Spleen (tissue), 11 donors: Measurements from ENCODE around the gene ADM. TPM values are rescaled to one million over a fixed set of nuclear protein-coding genes. Genes with fewer than 3 reads are reported as not detected.
A peak's percentile ranks its signal among the peaks of the same experiment; 100 is the strongest.

ENCODE experiments used
- DNase-seq: peaks from one replicate; pipeline ENCODE4 v3.0.0-alpha.2; 2020
- H3K27ac ChIP-seq, 8 donors: fragments of 200-600 bp; sonication (generic) in 7 of 8; 1 replicate in 4 of 8; 2 replicates in 4 of 8; pipeline versions ENCODE4 v1.5.0 to v1.8.0; 2016 to 2021; ENCODE audit warnings: inconsistent platforms in 4 of 8, mild to moderate bottlenecking in 4 of 8, moderate library complexity in 1 of 8
- H3K27me3 ChIP-seq, 7 donors: fragments of 200-600 bp; sonication (generic) in 6 of 7; replicated peaks in 1 of 7; 1 replicate in 4 of 7; 2 replicates in 3 of 7; pipeline versions ENCODE4 v1.5.0 to v1.8.0; 2016 to 2021; ENCODE audit warnings: inconsistent platforms in 3 of 7, mild to moderate bottlenecking in 1 of 7
- H3K36me3 ChIP-seq, 6 donors: fragments of 200-600 bp; sonication (generic) in 5 of 6; 1 replicate in 4 of 6; 2 replicates in 2 of 6; pipeline versions ENCODE4 v1.5.0 to v1.8.0; 2016 to 2021; ENCODE audit warnings: inconsistent platforms in 2 of 6
- H3K4me1 ChIP-seq, 6 donors: fragments of 200-600 bp; sonication (generic) in 5 of 6; 1 replicate in 3 of 6; 2 replicates in 3 of 6; pipeline versions ENCODE4 v1.5.0 to v1.8.0; 2016 to 2021; ENCODE audit warnings: inconsistent platforms in 3 of 6
- H3K4me3 ChIP-seq, 8 donors: fragments of 200-600 bp; sonication (generic) in 7 of 8; 1 replicate in 4 of 8; 2 replicates in 4 of 8; pipeline versions ENCODE4 v1.5.0 to v1.8.0; 2016 to 2021; ENCODE audit warnings: inconsistent platforms in 4 of 8, mild to moderate bottlenecking in 4 of 8, moderate library complexity in 2 of 8
- H3K9me3 ChIP-seq, 8 donors: fragments of 200-600 bp; sonication (generic) in 7 of 8; 1 replicate in 4 of 8; 2 replicates in 4 of 8; pipeline versions ENCODE4 v1.5.0 to v1.8.0; 2016 to 2021; ENCODE audit warnings: inconsistent platforms in 4 of 8
- CTCF ChIP-seq, 11 experiments: fragments of 200-600 bp in 7 of 11; fragments of 450-650 bp in 4 of 11; sonication (generic) in 4 of 11; IDR thresholded peaks in 8 of 11; conservative IDR thresholded peaks in 3 of 11; 1 replicate in 7 of 11; 2 replicates in 4 of 11; pipeline versions ENCODE4 v1.4.0 to v1.8.0; 2016 to 2021; ENCODE audit warnings: antibody characterized with exemption in 11 of 11, inconsistent platforms in 4 of 11, mild to moderate bottlenecking in 1 of 11
- POLR2A ChIP-seq, 3 donors: fragments of 450-650 bp; IDR thresholded peaks; one replicate each; pipeline ENCODE4 v1.5.1; 2017; ENCODE audit warnings: antibody characterized with exemption in 3 of 3, mild to moderate bottlenecking in 1 of 3
- POLR2AphosphoS5 ChIP-seq, 3 donors: sonication (generic); formaldehyde crosslinking; IDR thresholded peaks; one replicate each; pipeline ENCODE4 v1.5.1; 2017; ENCODE audit warnings: antibody characterized with exemption in 3 of 3
- WGBS, 5 donors: extraction: QIAGEN DNeasy Blood & Tissue Kit in 3 of 5; methylation state at CpG; one replicate each; pipeline versions ENCODE4 v1.1.5 to v1.1.7; 2013 to 2018; 5-methylcytosine and 5-hydroxymethylcytosine counted together
- intact Hi-C: fragments of 100-400 bp; cut with DNase I; formaldehyde crosslinking; loops from one replicate; pipeline ENCODE4 v1.15.0; 2023; ENCODE audit warnings: low total_unique reads
- polyA plus RNA-seq, 3 donors: library from polyadenylated mRNA; stranded (reverse); fragments of 200-250 nt; gene quantifications; one replicate each; pipeline ENCODE4 v1.2.1, GENCODE V29; 2013
- total RNA-seq, 7 donors: library from RNA; depleted of rRNA in 3 of 7; stranded (reverse); fragments of >200 nt in 3 of 7; fragmentation: NEBNext Ultra II Directional in 4 of 7; extraction: Animal tissue kit (Norgen Biotek cat#: 25700) in 4 of 7; gene quantifications; one replicate each; pipeline versions ENCODE4 v1.1.0 to v1.2.1, GENCODE V29; 2016 to 2021
- donor health status: healthy with polysubstance abuse.
- donor health status: DM: no; HTN: no; CAD: no; lungs with moderate emphysema.
- donor health status: DM: no; HTN: no; CAD: no.
- donor health status: Bipolar disorder and iron deficiency.
- donor health status: healthy.
- donor health status: DM: no; HTN: no; CAD: no.
- donor health status: DM: yes; HTN: yes; CAD: no.

ADM gene
- total and polyA plus RNA-seq, 10 donors, result 5.2 to 88.0 (median 34.6) TPM

DNA sequence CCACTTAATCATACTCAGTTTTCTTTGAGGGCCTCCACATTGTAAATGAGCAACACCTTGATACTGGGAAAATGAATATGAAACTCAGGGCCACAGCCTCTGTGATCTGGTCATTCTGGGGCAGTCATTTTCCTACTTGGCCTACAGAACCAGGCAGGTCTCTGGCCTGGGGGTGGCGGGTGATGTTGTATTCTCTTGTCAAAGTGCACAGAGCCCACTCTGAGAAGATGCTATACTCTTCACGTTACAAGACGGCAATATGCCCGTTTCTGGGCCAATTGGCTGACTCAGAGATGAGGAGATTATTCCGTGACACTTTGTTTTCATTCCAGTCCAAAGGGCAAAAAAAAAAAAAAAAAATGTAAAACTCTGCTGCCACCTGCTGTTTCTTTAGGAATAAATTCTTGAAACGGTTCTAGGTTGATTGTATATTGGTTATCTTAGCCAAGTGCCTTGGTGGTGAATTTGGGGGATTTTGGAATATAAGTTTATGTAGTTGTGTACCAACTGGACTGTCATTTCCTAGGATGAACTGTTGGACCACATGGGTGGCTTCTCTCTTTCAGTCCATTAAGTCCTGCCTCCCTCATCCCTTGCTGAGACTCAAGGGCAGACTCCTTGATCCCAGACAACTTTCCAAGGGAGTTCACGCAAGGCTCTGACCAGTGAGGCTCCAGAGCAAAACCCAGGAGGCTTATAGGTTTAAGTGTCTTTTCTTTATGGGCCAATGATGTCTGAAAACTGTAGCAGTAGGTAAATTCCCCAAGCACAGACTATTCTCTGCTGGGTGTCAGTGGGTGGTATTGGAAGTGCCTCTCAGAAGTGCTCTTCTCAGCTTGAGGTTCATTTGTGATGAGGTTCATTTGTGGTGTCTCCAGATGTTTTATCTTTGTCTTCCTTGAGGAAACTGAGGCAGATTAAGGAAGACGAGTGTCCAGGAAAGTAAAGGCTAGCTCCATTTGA is 18.2 kb downstream of the ADM start:
- peaks cover 3 to 34% (median 14%) of the 10 kb centered on the region in 6 donors for H3K4me1 ChIP-seq
- no peaks in the 10 kb centered on the region for H3K9me3 ChIP-seq
- DNase-seq, result no peak
- H3K27ac ChIP-seq, result peak overlapping the region in 1 of 8 donors; percentile 20
- H3K27me3 ChIP-seq, result no peaks in the 10 kb centered on the region
- intact Hi-C loops, result loop anchor here (5.0 to 10.0 kb wide), 2 partner anchors 458 to 566 kb away; no protein-coding TSS in a partner anchor
- no peaks in the 10 kb centered on the region for H3K36me3 ChIP-seq
- 31 to 34% (median 33%) methylated on average over 8 of the region's 8 CpGs for WGBS, 5 donors
- no peak for TF ChIP-seq POLR2AphosphoS5 (IDR thresholded peaks at IDR 0.05)
- peak in 9 of 11 experiments; percentile 19 to 68 (median 58) for TF ChIP-seq CTCF (IDR thresholded peaks at IDR 0.05 in 8 of 11, conservative IDR thresholded peaks at IDR 0.05 in 3 of 11)
- no peak for TF ChIP-seq POLR2A (IDR thresholded peaks at IDR 0.05)
- no peak overlapping the region for H3K4me3 ChIP-seq

GRCh38 chr11:10323793-10324170 is 18.9 kb downstream of the ADM start:
- H3K4me3 ChIP-seq, result no peak overlapping the region
- H3K27ac ChIP-seq, result peak overlapping the region in 1 of 8 donors; percentile 20
- no peak for DNase-seq
- no peaks in the 10 kb centered on the region for H3K9me3 ChIP-seq
- no peak for TF ChIP-seq CTCF (IDR thresholded peaks at IDR 0.05 in 8 of 11, conservative IDR thresholded peaks at IDR 0.05 in 3 of 11)
- peaks cover 3 to 34% (median 16%) of the 10 kb centered on the region in 6 donors for H3K4me1 ChIP-seq
- 29 to 74% (median 63%) methylated on average over 1 of the region's 1 CpG for WGBS, 5 donors
- H3K36me3 ChIP-seq, result no peaks in the 10 kb centered on the region
- intact Hi-C loops, result loop anchor here (5.0 to 10.0 kb wide), 2 partner anchors 459 to 566 kb away; no protein-coding TSS in a partner anchor
- H3K27me3 ChIP-seq, result no peaks in the 10 kb centered on the region

GRCh38 chr11:10324474-10324873 is 19.6 kb downstream of the ADM start:
- WGBS, 5 donors, result 62 to 83% (median 67%) methylated on average over 3 of the region's 3 CpGs
- Histone ChIP-seq H3K4me1 (peaks cover 6 to 35% (median 17%) of the 10 kb centered on the region in 6 donors), H3K36me3 (no peaks in the 10 kb centered on the region), H3K27ac (no peak overlapping the region), H3K27me3 (no peaks in the 10 kb centered on the region), H3K4me3 (no peak overlapping the region), H3K9me3 (no peaks in the 10 kb centered on the region)
- TF ChIP-seq POLR2A (IDR thresholded peaks at IDR 0.05) (no peak), POLR2AphosphoS5 (IDR thresholded peaks at IDR 0.05) (no peak), CTCF (IDR thresholded peaks at IDR 0.05 in 8 of 11, conservative IDR thresholded peaks at IDR 0.05 in 3 of 11) (no peak)
- intact Hi-C loops, result loop anchor here (5.0 to 10.0 kb wide), 2 partner anchors 460 to 567 kb away; no protein-coding TSS in a partner anchor
- DNase-seq, result no peak
